ENCODE results near the gene CYFIP2.
"Not testable (repeated sequence)": the region's sequence is repeated elsewhere in the genome, so short reads cannot be mapped to it uniquely, and the experiment has no call there.

Gene CYFIP2

DNA sequence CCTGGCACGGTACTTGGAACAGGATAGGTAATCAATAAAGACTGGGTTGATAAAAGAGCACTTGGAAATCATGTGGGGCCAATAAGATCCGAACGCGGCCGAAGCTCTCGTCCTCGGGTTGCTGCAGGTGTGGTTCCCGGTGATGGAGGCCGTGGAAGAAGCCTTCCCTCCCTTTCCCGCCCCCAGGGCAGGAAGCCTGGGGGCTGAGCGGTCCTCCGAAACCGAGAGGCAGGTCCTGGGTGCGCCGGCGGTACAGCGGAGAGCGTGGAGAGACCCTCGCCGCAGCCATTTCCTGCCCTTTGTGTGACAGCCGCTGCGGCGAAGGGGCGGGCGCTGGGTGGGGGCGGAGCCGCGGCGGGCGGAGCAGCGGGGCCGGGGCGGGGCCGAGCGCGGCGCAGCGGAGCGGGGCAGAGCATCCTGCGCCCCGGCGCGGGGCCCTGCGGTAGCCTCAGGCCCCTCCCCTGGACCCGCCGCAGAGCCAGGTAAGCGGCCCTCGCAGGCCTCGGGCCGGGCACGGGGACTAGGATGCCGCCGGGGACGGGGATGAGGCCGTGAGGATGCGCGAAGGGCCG, at the start of gene CYFIP2:
Gene CYFIP2, plus strand, starts transcription at position 410 of the 572 bp plus-strand sequence. CDS start 19,239 bp downstream, outside the sequence.
- peak; percentile 16 for DNase-seq

GRCh38 chr5:157216391-157217142, 49.4 kb upstream of the CYFIP2 start:
- no peak for DNase-seq

DNA sequence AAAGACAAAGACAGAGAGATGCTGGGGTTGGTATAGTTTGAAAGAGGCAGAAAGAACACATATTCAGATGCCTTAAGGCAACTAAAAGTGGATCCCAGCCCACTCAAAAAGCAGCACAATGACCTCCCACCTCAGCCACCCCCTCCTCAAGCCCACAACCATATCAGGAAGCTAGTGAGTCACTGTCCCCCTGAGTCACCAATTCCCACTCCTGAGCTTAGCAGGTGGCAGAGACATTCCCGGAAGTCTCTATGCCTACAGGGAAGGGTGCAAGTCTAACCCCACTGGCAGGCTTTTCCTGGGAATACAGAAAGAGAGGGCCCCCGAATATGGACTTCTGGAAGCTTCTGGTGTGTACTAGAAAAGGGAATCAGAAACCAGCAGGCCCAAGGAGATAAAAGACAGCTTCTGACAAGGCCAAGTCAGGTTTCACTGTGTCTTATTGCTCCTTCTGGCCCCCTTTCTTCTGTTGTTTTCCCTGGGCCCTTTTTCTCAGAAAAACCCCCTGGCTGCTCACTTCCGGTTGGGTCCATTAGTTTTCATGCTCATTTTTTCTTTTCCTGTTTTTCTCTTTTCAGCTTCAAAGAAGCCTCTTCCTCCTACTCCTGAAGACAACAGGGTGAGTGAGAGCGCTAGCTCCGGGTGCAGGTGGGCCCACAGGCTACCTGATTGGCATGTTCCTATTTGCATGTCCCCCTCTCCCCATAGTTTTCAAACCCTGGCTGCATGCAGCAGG, 48.5 kb upstream of the CYFIP2 start:
- no peak for DNase-seq

- no peak for DNase-seq
These were observed 46.2 kb upstream of the CYFIP2 start for GRCh38 chr5:157219491-157220271.

- DNase-seq = no peak
These were observed 44.0 kb upstream of the CYFIP2 start for GRCh38 chr5:157221959-157222358.

- DNase-seq = no peak
These were observed 43.3 kb upstream of the CYFIP2 start for GRCh38 chr5:157222506-157223230.

GRCh38 chr5:157225469-157226422, 40.2 kb upstream of the CYFIP2 start:
- no peak for DNase-seq

GRCh38 chr5:157230610-157231009, 35.3 kb upstream of the CYFIP2 start:
- no peak for DNase-seq

DNA sequence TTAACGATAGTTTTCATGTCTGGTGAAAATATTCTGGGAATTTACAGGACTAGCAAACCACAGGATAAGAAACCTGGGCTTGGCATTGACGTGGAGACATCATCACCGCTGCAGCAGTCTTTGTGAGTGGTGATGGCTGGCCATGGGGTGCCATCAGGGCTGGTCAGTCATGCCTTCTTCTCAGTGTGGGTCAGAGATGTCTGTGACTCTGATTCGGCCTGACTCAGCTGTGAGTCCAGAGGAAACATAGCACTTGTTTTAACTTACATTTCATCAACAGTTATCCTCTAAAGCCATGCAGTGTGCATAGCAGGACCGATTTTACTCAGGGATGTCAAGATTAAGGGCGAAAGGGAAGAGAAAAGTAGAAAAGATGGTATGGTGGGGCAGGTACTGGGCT, 33.2 kb upstream of the CYFIP2 start:
- no peak for DNase-seq

- DNase-seq = no peak
These were observed 32.4 kb upstream of the CYFIP2 start for GRCh38 chr5:157233515-157233914.

- DNase-seq = no peak
These were observed 29.5 kb upstream of the CYFIP2 start for GRCh38 chr5:157236423-157236822.

GRCh38 chr5:157241483-157241882, 24.4 kb upstream of the CYFIP2 start:
- DNase-seq = no peak

- DNase-seq = not testable (repeated sequence)
These were observed 21.2 kb upstream of the CYFIP2 start for GRCh38 chr5:157244704-157245103.

DNA sequence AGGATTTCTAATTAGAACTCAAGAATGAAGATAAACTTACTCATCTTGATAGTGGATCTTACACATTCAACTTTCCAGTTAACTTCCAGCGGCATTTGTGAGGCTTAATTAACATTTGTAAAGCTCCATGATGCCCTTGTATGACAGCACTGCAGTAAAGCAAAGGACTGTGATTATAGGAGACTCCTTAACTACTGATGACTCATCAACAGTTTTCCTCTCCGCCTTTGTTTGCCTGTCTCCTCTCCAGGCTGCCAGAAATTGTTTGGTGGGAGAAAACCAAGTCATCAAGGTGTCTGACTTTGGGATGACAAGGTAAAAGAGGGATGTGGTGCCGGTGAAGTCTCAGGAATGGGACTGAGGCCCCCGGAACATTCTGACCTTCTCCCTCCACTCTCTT, 20.4 kb upstream of the CYFIP2 start:
- no peak for DNase-seq

DNA sequence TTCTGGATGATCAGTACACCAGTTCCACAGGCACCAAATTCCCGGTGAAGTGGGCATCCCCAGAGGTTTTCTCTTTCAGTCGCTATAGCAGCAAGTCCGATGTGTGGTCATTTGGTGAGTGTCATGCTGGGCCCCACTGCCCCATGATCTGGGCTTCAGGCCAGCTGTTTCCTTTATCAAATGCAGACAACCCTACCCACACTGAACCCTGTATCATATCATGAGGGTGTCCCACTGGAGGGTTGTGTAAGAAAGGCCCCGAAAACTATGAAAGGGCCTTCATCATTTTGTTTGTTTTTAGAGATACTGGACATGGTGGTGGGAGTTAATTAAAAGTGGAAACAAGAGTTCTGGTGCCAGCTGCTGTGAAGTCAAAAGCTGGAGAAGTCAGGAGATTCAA, 20.0 kb upstream of the CYFIP2 start:
- no peak for DNase-seq

DNA sequence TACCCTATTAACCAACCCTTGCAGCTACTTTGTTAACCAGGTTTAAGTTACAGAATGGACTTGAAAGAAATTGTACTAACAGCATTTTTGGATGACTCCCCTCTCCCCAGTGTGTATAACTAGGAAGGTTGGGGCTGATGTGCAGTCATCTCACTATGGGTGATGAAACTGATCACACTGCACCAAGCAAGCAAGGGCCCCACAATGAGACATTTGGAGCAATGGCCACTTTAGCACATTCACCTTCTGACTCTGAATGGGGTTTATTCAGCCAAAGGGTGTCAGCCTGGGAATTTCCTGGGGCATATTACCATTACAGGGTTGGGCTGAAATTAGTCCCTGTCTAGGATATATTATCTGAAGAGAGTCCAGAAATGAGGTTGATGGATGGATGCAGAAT, 18.7 kb upstream of the CYFIP2 start:
- no peak for DNase-seq

DNA sequence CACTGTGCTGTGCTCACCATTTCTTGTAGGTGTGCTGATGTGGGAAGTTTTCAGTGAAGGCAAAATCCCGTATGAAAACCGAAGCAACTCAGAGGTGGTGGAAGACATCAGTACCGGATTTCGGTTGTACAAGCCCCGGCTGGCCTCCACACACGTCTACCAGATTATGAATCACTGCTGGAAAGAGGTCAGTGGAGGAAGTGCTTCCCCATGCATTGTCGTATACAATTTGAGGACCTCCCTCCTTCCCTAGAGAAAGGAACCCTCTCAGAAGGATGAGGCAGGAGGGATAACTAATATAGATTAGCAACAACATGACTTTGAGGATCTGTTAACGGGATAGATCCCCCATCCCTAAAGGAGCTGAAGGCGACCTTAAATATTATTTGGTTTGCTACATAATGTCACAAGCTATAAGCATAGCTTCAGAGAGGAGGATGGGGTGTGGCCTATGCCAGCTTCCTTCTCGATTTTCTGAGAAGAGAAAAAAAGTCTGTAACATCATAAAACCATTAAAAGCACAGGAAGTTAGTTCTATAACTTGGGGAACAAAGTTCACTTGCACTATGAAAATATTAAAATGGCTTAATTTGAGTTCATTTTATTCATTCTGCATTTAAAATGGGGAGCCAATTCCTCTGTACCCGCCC, 17.0 kb upstream of the CYFIP2 start:
- DNase-seq = no peak

- DNase-seq = no peak
These were observed 13.0 kb upstream of the CYFIP2 start for GRCh38 chr5:157252711-157253465.

- peak; percentile 52 for DNase-seq
These were observed 12.4 kb upstream of the CYFIP2 start for GRCh38 chr5:157253547-157253946.

- DNase-seq = no peak
These were observed 7.5 kb upstream of the CYFIP2 start for GRCh38 chr5:157258450-157258849.
